Stimulated activated CD4-positive, alpha-beta T cell treated with anti-CD3 and anti-CD28 coated beads, Interleukin-4, amount 100 ng/mL, for 48 hours (primary cell): ENCODE results near the gene USF3.

Experiments used
- DNase-seq, 2 donors: peaks; one replicate each; pipeline ENCODE4 v3.0.0-alpha.2; 2020; ENCODE audit warnings: low read depth in 2 of 2

USF3 gene

GRCh38 chr3:113607219-113607596 is 89.2 kb downstream of the USF3 start:
- DNase-seq, result no peak

GRCh38 chr3:113606539-113607218 is 89.8 kb downstream of the USF3 start:
- DNase-seq, result peak; percentile 1 to 13

GRCh38 chr3:113602836-113603235 is 93.6 kb downstream of the USF3 start:
- DNase-seq, result no peak

GRCh38 chr3:113602256-113602655 is 94.2 kb downstream of the USF3 start:
- no peak for DNase-seq

- no peak for DNase-seq
These were observed 95.2 kb downstream of the USF3 start for GRCh38 chr3:113601240-113601639.

- DNase-seq, result no peak
These were observed 95.8 kb downstream of the USF3 start for GRCh38 chr3:113600418-113601182.
